ENCODE results near the gene IRF1. TPM values are rescaled to one million over a fixed set of nuclear protein-coding genes. Genes with fewer than 3 reads are reported as not detected.
A peak's percentile ranks its signal among the peaks of the same experiment; 100 is the strongest.

The IRF1 gene
- polyA plus RNA-seq, 1 experiment, result 25.5 TPM

DNA sequence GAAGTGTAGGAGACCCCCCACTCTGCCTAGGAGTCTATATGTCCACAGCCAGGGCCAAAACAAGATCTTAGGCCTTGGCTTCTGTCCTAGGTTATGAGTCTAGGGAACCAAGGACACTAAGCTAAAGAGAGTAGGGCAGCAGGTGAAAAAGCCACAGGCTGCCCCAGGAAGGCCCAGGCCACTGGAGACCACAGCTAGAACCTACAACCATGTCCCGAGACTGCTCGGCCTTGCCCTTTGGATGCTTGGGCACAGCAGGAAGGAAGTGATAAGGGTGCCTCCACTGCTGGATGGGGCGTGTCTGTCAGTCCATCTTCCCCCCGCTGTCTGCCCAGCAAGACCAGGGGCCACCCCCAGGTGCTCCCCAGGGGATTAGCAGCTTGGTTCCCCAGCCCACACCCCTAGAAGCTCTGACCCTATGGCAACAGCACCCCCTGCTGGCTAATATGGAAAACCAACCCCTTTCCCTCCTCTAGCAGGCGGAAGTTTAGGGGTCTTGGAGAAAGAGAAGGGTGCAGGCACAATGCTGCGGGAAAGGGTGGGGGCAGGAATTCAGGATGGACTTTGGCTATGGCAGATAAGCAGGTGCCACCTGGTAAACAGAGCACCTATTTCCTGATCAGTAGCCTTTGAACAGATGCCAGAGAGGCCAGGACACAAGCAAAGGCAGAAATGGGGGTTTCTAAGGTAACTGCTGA is 10.5 kb upstream of the IRF1 start:
- DNase-seq (ENCODE audit: low read depth), result no peak
- TF ChIP-seq, protein P1, sequence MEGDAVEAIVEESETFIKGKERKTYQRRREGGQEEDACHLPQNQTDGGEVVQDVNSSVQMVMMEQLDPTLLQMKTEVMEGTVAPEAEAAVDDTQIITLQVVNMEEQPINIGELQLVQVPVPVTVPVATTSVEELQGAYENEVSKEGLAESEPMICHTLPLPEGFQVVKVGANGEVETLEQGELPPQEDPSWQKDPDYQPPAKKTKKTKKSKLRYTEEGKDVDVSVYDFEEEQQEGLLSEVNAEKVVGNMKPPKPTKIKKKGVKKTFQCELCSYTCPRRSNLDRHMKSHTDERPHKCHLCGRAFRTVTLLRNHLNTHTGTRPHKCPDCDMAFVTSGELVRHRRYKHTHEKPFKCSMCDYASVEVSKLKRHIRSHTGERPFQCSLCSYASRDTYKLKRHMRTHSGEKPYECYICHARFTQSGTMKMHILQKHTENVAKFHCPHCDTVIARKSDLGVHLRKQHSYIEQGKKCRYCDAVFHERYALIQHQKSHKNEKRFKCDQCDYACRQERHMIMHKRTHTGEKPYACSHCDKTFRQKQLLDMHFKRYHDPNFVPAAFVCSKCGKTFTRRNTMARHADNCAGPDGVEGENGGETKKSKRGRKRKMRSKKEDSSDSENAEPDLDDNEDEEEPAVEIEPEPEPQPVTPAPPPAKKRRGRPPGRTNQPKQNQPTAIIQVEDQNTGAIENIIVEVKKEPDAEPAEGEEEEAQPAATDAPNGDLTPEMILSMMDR (IDR thresholded peaks at IDR 0.05; ENCODE audit: insufficient read depth, low read depth, low read length), result peak; percentile 77
- Histone ChIP-seq H3K27me3 (ENCODE audit: control insufficient read depth, insufficient read depth, low read length) (no peaks in the 10 kb centered on the region), H3K36me3 (ENCODE audit: control insufficient read depth, insufficient read depth, low read length) (no peaks in the 10 kb centered on the region), H3K4me3 (ENCODE audit: low read depth, low read length) (no peak overlapping the region)
- CTCF ChIA-PET, result interaction anchor here (0.6 to 13.4 kb wide), 25 partner anchors 9 to 321 kb away, joined by 3 to 255 read pairs (median 5); partner anchors contain the start of genes IRF1 and SLC22A5
- POLR2A ChIA-PET, result no interaction called here

DNA sequence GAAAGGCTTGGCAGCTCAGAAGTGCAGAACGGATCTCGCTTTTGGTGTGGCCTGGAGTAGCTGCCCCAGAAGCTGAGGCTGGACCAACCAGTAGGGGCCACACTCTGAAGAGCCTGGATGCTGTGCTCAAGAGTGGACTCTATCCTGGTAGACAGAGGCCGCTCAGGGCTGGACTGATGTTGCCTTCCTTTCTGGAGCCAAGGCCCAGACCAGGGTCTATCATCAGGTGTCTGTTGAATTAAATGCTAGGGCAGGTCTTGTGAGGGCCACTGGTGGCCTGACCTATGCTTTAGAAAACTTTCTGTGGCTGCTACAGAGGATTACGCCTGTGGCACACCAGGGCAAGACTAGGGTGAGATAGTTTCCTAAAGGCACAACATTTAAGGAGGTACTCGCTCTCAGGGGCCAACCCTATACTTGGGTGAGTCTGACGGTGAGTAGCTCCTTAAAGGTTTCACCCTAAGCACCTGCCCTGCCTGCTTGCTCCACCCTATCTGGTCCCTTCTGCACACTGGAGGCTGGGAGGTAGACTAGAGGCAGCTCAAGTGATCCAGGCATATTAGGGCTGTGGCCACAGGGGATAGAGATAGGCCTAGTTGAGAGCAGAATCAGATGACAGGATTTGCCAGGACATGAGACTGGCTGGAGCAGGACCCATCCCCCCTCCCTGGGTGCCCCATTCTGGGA is 9.8 kb upstream of the IRF1 start:
- POLR2A ChIA-PET, result no interaction called here
- no peak overlapping the region for H3K4me3 ChIP-seq (ENCODE audit: low read depth, low read length)

DNA sequence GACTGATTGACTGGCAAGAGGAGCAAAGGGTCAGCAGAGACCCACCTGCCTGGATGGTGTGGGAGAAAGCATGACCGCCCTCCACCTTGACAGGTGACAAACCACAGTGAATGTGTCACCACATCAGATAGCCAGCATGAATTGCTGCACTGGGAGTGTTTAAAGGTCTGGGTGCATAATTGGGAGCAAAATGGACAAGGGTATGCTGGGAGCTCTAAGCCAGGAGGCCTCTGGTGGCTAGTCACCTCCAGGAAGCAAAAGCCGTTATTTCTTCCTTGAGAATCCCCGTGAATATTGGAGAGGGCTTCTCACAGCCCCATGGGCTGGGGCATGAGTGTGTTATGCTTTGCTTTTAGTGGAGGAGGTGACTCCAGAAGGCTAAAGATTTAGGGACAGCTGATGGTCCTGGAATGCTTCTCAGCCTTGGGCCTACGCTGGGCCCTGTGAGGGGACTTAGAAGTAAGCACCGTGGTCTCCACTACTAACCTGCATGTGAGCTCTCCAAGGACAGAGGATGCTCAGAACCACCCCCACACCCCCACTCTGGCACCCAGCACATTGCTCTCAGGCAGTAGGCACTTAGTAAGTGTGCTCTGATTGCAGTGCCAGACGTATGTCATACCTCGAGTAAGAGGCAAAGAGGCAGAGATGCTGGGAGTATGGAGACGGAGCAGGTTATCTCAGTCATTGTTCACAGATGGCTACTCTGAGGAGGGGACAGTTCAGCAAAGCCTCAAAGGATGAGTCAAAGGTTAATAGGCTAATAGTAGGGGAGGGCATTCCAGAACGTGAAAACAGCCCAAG is 9.1 kb upstream of the IRF1 start:
- POLR2A ChIA-PET, result no interaction called here
- no peaks in the 10 kb centered on the region for H3K27me3 ChIP-seq (ENCODE audit: control insufficient read depth, insufficient read depth, low read length)
- no peak overlapping the region for H3K4me3 ChIP-seq (ENCODE audit: low read depth, low read length)
- H3K36me3 ChIP-seq (ENCODE audit: control insufficient read depth, insufficient read depth, low read length), result no peaks in the 10 kb centered on the region
- CTCF ChIA-PET, result interaction anchor here (0.6 to 13.4 kb wide), 12 partner anchors 9 to 320 kb away, joined by 3 to 255 read pairs (median 13); partner anchors contain the start of gene IRF1
- TF ChIP-seq, protein P1 (IDR thresholded peaks at IDR 0.05; ENCODE audit: insufficient read depth, low read depth, low read length), result no peak
- no peak for DNase-seq (ENCODE audit: low read depth)

More for the DNA sequence above, 9.8 kb upstream of the IRF1 start:
- Histone ChIP-seq H3K36me3 (ENCODE audit: control insufficient read depth, insufficient read depth, low read length) (no peaks in the 10 kb centered on the region), H3K27me3 (ENCODE audit: control insufficient read depth, insufficient read depth, low read length) (no peaks in the 10 kb centered on the region)
- TF ChIP-seq, protein P1 (IDR thresholded peaks at IDR 0.05; ENCODE audit: insufficient read depth, low read depth, low read length), result no peak
- DNase-seq (ENCODE audit: low read depth), result no peak
- CTCF ChIA-PET, result interaction anchor here (0.5 to 13.4 kb wide), 27 partner anchors 9 to 320 kb away, joined by 3 to 255 read pairs (median 4); partner anchors contain the start of genes IRF1 and SLC22A5

DNA sequence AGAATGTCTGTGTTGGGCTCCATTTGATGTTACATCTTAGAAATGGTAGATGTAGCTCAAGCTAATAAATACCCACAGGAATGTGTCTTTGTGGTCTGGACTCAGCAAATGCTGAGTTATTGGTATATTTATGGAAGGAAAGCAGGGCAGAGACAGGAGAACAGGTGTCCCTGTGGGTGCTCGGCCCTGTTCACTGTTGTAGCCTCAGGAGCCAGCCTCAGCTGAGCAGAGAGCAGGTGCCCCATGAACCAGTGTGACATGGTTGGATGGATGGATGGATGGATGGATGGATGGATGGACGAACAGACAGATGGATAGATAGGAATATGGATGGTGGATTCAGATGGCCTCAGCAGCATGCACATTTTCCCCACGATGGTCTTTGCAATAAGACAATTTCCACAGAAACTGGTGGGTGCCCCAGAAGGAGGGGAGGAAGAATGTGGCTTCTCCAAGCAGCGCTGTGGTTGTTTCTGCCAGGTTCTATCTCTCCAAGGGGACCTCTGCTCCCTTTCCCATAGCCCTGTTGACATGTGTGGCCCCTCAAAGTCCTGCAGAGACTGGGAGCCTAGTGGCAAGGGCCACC is 8.2 kb upstream of the IRF1 start:
- no peak overlapping the region for H3K4me3 ChIP-seq (ENCODE audit: low read depth, low read length)
- no peaks in the 10 kb centered on the region for H3K27me3 ChIP-seq (ENCODE audit: control insufficient read depth, insufficient read depth, low read length)
- DNase-seq (ENCODE audit: low read depth), result no peak
- no peaks in the 10 kb centered on the region for H3K36me3 ChIP-seq (ENCODE audit: control insufficient read depth, insufficient read depth, low read length)
- CTCF ChIA-PET, result interaction anchor here (1.1 to 13.4 kb wide), 13 partner anchors 11 to 321 kb away, joined by 3 to 255 read pairs (median 7); no protein-coding TSS in a partner anchor
- TF ChIP-seq, protein P1 (IDR thresholded peaks at IDR 0.05; ENCODE audit: insufficient read depth, low read depth, low read length), result no peak
- POLR2A ChIA-PET, result interaction anchor here (0.9 to 1.1 kb wide), 2 partner anchors 111 to 277 kb away, joined by 3 to 4 read pairs; no protein-coding TSS in a partner anchor

All from BJ (cell line).